Effector memory CD4-positive, alpha-beta T cell (primary cell): ENCODE results near the gene KIRREL3.

ENCODE experiments used
- DNase-seq, 3 donors: peaks; one replicate each; pipeline ENCODE4 v3.0.0-alpha.2; 2020
- H3K27ac ChIP-seq: 2 replicates; pipeline ENCODE4 v1.7.0; 2013; ENCODE audit warnings: mild to moderate bottlenecking, low read length, moderate library complexity; ENCODE audit not compliant: insufficient read depth, poor library complexity, severe bottlenecking
- H3K27me3 ChIP-seq: replicated peaks from 2 replicates; pipeline ENCODE4 v1.7.0; 2013; ENCODE audit warnings: mild to moderate bottlenecking, low read length; ENCODE audit not compliant: insufficient read depth, control insufficient read depth, poor library complexity, severe bottlenecking
- H3K36me3 ChIP-seq: 2 replicates; pipeline ENCODE4 v1.7.0; 2013; ENCODE audit warnings: mild to moderate bottlenecking, low read length, moderate library complexity; ENCODE audit not compliant: control insufficient read depth, insufficient read depth
- H3K4me1 ChIP-seq: 2 replicates; pipeline ENCODE4 v1.7.0; 2013; ENCODE audit warnings: low read length, mild to moderate bottlenecking; ENCODE audit not compliant: control insufficient read depth, insufficient read depth, poor library complexity, severe bottlenecking
- H3K4me3 ChIP-seq: 2 replicates; pipeline ENCODE4 v1.7.0; 2013; ENCODE audit warnings: low read length, low read depth, mild to moderate bottlenecking; ENCODE audit not compliant: insufficient read depth, poor library complexity, severe bottlenecking
- H3K9me3 ChIP-seq: 2 replicates; pipeline ENCODE4 v1.7.0; 2013; ENCODE audit warnings: mild to moderate bottlenecking, low read length, moderate library complexity; ENCODE audit not compliant: control insufficient read depth

KIRREL3 gene

GRCh38 chr11:126920833-126921232 lies 79.7 kb downstream of the KIRREL3 start:
- Histone ChIP-seq H3K4me1 (no peaks in the 10 kb centered on the region), H3K9me3 (no peaks in the 10 kb centered on the region), H3K27ac (no peak overlapping the region), H3K27me3 (no peaks in the 10 kb centered on the region), H3K36me3 (no peaks in the 10 kb centered on the region), H3K4me3 (no peak overlapping the region)
- no peak for DNase-seq

GRCh38 chr11:126919147-126919823 lies 81.3 kb downstream of the KIRREL3 start:
- Histone ChIP-seq H3K36me3 (no peaks in the 10 kb centered on the region), H3K27me3 (no peaks in the 10 kb centered on the region), H3K4me1 (no peaks in the 10 kb centered on the region), H3K9me3 (no peaks in the 10 kb centered on the region), H3K27ac (no peak overlapping the region), H3K4me3 (no peak overlapping the region)
- no peak for DNase-seq

DNA sequence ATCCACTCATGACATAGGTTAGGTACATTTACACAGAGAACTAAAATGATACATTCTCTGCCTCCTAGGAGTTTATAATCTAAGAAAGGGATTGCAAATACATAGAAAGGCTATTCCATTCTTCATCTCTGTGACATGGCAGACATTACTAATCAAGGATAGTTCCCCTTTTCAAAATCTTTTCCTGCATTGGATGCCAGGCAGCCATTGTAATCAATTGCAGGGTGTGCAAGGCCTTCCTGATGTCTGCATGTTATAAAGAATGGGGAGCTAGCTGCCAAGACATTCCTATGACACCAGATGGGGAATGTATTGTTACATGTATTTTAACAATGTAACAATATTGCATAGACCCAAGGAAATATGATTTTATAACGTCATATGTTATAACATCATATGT lies 82.0 kb downstream of the KIRREL3 start:
- no peaks in the 10 kb centered on the region for H3K4me1 ChIP-seq
- H3K9me3 ChIP-seq: no peaks in the 10 kb centered on the region
- no peak for DNase-seq
- no peaks in the 10 kb centered on the region for H3K36me3 ChIP-seq
- no peak overlapping the region for H3K27ac ChIP-seq
- no peaks in the 10 kb centered on the region for H3K27me3 ChIP-seq
- no peak overlapping the region for H3K4me3 ChIP-seq

DNA sequence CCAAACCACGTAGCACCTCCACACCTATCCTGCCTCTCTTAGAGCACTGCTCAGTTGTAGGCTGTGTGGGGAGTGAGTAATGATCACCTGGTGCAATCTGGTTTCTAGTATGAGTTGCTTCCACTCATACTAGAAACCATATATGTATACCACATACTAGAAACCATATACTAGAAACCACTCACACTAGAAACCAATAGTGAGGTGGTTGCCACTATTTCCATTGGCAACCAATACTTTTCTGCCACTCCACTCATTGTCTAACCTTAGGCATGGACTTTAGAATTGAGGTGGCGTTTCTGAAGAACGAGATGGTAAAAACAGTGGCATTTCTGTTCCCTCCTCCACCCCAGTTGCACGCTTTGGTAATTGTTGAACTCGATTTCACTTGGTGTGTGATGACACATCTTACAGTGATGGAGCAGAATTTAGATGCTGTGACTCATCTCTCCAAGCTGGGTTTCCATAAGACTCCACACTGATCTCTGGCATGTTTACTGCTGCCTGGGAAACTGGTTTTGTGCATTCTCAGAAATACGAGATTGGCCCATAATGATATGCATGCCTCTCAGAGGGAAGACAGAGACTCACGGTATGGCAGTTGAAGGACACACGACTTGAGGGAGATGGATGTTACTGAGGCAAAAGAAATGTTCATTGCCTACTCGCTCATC lies 82.9 kb downstream of the KIRREL3 start:
- no peak for DNase-seq
- Histone ChIP-seq H3K27me3 (no peaks in the 10 kb centered on the region), H3K36me3 (no peaks in the 10 kb centered on the region), H3K4me1 (no peaks in the 10 kb centered on the region), H3K4me3 (no peak overlapping the region), H3K27ac (no peak overlapping the region), H3K9me3 (no peaks in the 10 kb centered on the region)

DNA sequence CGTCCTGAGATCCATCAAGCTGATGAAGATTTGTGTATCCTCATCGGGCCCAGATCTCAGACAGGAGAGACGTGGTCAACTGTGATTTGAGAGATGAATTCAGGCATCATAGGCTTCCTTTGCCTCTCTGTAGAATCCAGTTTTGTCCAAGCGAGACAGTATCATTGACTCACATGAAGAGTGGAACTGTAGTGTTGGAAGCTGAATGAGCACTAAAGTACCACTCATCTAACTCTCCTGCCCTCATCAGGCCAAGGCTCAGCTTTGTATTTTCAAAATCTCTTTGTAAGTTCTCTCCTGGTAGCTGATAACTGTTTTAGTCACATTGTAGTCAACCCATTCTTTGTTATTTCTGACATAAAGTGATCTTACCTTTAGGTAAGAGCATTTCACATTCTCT lies 85.1 kb downstream of the KIRREL3 start:
- no peak for DNase-seq
- H3K27ac ChIP-seq: no peak overlapping the region
- H3K27me3 ChIP-seq: no peaks in the 10 kb centered on the region
- H3K4me3 ChIP-seq: no peak overlapping the region
- H3K4me1 ChIP-seq: no peaks in the 10 kb centered on the region
- H3K9me3 ChIP-seq: no peaks in the 10 kb centered on the region
- no peaks in the 10 kb centered on the region for H3K36me3 ChIP-seq

GRCh38 chr11:126914941-126915340 lies 85.6 kb downstream of the KIRREL3 start:
- Histone ChIP-seq H3K4me1 (no peaks in the 10 kb centered on the region), H3K36me3 (no peaks in the 10 kb centered on the region), H3K27me3 (no peaks in the 10 kb centered on the region), H3K27ac (no peak overlapping the region), H3K9me3 (no peaks in the 10 kb centered on the region), H3K4me3 (no peak overlapping the region)
- DNase-seq: no peak

DNA sequence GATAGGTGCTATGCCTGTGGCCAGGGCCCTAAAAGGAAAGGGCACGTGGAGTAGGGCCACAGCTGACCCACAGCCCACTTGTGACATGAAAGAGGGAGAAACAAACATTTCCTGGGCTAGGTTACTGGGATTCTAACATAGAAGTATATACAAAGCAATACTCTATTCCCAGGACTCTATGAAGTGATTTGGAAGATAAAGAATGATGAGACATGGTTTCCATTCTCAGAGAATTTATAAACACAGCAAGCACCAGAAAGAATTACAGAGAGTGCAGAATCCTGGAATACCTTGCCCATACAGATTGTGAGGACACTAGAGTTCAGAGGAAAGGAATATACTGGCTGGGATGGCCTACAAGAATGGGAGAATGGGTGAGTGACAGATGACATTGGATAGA lies 86.4 kb downstream of the KIRREL3 start:
- no peaks in the 10 kb centered on the region for H3K9me3 ChIP-seq
- H3K4me1 ChIP-seq: no peaks in the 10 kb centered on the region
- no peaks in the 10 kb centered on the region for H3K27me3 ChIP-seq
- no peak overlapping the region for H3K4me3 ChIP-seq
- H3K36me3 ChIP-seq: no peaks in the 10 kb centered on the region
- no peak for DNase-seq
- no peak overlapping the region for H3K27ac ChIP-seq

DNA sequence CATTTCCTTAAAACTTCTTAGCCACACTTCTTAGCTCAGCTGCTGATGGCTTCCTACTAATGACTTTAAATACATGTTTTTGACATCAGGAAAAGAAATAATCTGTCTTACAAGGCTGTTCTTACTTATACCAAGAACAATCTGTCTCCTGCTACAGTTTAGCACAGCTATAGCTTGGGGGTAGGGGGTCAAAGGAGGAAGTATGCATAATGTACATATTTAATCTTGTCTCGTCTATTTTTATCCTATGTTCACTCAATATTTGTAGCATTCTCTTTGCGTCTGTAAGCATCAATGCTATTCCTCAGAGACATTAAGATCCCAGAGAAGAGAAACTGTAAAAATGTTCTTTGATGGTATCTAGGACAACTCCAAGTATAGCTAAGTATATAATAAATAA lies 96.0 kb downstream of the KIRREL3 start:
- Histone ChIP-seq H3K36me3 (no peaks in the 10 kb centered on the region), H3K27me3 (no peaks in the 10 kb centered on the region), H3K4me1 (no peaks in the 10 kb centered on the region), H3K9me3 (no peaks in the 10 kb centered on the region), H3K4me3 (no peak overlapping the region), H3K27ac (no peak overlapping the region)
- no peak for DNase-seq

DNA sequence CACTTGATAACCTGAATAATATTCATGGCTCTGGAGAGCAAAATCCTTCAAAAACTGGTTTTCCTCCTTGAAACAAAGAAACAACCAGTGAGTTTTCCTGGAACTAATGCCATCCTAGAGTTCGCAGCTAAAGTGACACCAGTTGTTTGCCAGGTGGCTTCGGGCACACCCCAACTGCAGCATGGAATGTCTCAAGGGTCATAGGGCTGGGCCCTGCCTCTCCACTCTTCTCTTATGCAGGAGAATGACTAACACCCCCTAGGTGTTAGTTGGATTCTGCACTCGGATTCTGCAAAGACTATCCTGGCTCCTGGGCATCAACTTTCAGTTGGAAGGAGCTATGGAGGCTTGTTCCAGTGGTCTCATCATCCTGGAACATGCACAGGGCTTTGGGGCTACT lies 98.8 kb downstream of the KIRREL3 start:
- no peak for DNase-seq
- Histone ChIP-seq H3K27ac (no peak overlapping the region), H3K36me3 (no peaks in the 10 kb centered on the region)

DNA sequence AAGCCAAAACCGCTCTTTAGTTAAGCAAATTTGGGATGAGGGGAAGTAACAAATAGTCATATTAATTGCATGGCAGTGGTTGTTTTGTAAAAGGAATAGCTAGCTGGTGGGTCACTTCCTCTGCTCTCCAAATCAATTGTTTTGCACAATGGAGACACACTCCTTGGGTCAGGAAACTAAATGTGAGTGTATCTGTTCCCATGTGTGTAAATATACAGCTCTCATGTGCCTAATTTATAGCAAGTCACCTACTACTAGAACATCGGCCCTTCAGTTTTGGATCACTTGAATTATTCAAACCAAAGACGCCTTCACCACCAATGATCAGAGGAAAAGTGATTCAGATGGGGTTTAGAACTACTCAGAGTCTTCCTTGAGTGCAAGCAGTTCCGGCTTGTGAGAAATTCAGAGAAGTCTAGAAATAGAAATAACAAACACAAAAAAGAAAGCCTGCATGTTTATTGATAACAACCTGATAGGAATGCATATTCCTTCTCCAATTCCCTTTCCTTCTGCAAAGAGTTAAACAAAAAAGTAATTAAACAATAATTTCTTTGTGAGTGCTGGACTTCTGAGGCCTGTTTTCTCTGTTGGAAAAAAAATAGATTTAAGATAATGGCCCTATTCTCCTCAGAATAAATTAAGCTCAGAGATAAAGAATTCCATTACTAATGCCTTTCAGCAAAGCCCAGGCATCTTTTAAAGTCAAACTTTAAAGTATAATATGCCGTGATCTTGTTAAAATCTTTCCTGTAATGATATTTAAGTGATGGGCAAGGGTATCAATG lies 100.4 kb downstream of the KIRREL3 start:
- Histone ChIP-seq H3K4me3 (no peak overlapping the region), H3K27ac (no peak overlapping the region), H3K9me3 (no peaks in the 10 kb centered on the region), H3K4me1 (no peaks in the 10 kb centered on the region), H3K36me3 (no peaks in the 10 kb centered on the region), H3K27me3 (no peaks in the 10 kb centered on the region)
- DNase-seq: no peak

More for the DNA sequence above, 98.8 kb downstream of the KIRREL3 start:
- H3K9me3 ChIP-seq: no peaks in the 10 kb centered on the region
- H3K4me3 ChIP-seq: no peak overlapping the region
- no peaks in the 10 kb centered on the region for H3K27me3 ChIP-seq
- H3K4me1 ChIP-seq: no peaks in the 10 kb centered on the region
